ENCODE measurements around the gene STK24.

STK24 gene

GRCh38 chr13:98397861-98398260 is 179.0 kb downstream of the STK24 start:
- H3K27ac Mint-ChIP-seq = peak overlapping the region in 1 of 3 experiments; percentile 64
- H3K36me3 Mint-ChIP-seq (ENCODE audit: low read depth) = peaks cover 64% of the 10 kb centered on the region
- no peaks in the 10 kb centered on the region for H3K9me3 Mint-ChIP-seq
- no peaks in the 10 kb centered on the region for H3K27me3 Mint-ChIP-seq (ENCODE audit: low read depth)
- TF ChIP-seq CTCF (IDR thresholded peaks at IDR 0.05; ENCODE audit: unreplicated experiment in 3 of 3) = no peak
- H3K4me3 Mint-ChIP-seq = no peak overlapping the region
- H3K4me1 Mint-ChIP-seq = peaks cover 59% of the 10 kb centered on the region

- H3K4me3 Mint-ChIP-seq = no peak overlapping the region
- peak overlapping the region; percentile 42 to 83 (median 64) for H3K27ac Mint-ChIP-seq
- no peaks in the 10 kb centered on the region for H3K27me3 Mint-ChIP-seq (ENCODE audit: low read depth)
- peaks cover 69% of the 10 kb centered on the region for H3K36me3 Mint-ChIP-seq (ENCODE audit: low read depth)
- peak; percentile 26 to 42 (median 40) for TF ChIP-seq CTCF (IDR thresholded peaks at IDR 0.05; ENCODE audit: unreplicated experiment in 3 of 3)
- peaks cover 56% of the 10 kb centered on the region for H3K4me1 Mint-ChIP-seq
- no peaks in the 10 kb centered on the region for H3K9me3 Mint-ChIP-seq
Observed at GRCh38 chr13:98397221-98397620, 179.7 kb downstream of the STK24 start.

- Mint-ChIP-seq H3K4me3 (no peak overlapping the region), H3K27me3 (ENCODE audit: low read depth) (no peaks in the 10 kb centered on the region), H3K9me3 (no peaks in the 10 kb centered on the region), H3K4me1 (peaks cover 45% of the 10 kb centered on the region), H3K27ac (peak overlapping the region in 1 of 3 experiments; percentile 64), H3K36me3 (ENCODE audit: low read depth) (peaks cover 70% of the 10 kb centered on the region)
- no peak for TF ChIP-seq CTCF (IDR thresholded peaks at IDR 0.05; ENCODE audit: unreplicated experiment in 3 of 3)
Observed at GRCh38 chr13:98396071-98396710, 180.7 kb downstream of the STK24 start.
